ENCODE data around the gene KRT79.

Gene KRT79

DNA sequence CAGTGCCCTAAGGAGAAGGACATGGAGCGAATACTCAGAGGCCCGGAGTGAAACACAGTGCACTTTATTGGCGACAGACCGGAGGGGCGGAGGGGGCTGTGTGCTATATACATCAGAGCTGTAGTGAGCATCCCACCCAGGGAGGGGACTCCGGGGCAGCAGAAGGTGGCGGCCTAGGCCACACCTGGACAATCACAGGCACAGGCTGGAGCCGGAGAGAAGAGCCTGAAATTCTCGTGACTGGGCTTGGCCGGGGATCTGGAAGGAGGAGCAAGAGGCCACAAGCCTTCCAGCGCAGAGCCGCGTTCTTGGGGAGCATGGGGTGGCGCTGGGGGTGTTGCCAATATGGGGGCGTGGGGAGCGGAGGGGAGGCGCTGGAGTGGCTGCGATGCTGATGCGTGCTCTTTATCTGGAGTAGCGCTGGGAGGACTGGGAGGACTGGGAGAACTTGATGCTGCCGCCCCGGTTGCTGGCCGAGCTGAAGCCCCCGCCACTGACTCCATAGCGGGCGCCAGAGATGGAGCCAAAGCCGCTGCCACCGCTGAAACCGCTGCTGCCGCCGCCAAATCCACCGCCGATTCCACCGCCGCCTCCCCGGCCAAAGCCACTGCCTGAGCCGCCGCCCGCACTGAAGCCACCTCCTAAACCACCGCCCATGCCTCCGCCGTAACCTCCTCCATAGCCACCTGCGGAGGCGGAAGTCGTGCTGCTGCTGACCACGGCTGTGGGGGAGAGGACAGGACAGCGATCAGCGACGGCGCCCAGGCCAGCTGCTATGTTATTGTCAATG, 44.3 kb downstream of the KRT79 start:
- no peak for DNase-seq (ENCODE audit: low spot score)

DNA sequence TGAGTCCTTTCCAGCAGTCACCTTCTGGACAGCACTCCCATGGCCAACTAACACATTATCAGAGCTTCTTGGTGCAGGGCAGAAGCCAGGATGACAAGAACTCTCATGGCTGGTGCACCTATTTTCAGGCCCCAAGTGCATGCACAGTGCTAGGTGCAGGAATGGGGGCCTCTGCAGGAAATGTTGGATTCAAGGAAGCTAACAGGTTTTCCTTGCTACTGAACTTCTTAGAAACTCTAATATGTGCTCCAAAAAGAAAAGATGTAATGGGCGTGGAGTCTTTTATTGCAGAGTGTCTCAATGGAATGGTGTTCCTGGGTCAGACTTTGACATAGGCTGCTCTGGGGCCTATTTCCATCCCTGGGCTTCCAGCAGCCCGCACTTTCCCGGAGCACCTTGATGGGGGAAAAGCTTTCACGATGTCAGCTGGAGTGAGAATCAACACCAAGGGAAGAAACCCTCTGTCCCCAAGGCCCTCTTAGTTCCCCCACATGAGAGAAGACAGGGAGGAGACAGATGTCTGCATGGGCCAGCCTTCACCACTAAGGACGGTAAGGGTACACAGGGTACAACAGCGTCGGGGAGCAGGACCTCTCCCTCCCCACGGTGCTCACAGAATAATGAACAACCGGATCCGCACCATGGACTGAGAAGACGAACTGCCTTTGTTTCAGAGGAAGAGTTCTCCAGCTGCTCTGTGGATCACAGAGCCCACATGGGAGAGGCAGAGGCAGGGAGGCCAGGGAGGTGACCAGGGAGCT, 45.1 kb downstream of the KRT79 start:
- DNase-seq (ENCODE audit: low spot score): no peak

DNA sequence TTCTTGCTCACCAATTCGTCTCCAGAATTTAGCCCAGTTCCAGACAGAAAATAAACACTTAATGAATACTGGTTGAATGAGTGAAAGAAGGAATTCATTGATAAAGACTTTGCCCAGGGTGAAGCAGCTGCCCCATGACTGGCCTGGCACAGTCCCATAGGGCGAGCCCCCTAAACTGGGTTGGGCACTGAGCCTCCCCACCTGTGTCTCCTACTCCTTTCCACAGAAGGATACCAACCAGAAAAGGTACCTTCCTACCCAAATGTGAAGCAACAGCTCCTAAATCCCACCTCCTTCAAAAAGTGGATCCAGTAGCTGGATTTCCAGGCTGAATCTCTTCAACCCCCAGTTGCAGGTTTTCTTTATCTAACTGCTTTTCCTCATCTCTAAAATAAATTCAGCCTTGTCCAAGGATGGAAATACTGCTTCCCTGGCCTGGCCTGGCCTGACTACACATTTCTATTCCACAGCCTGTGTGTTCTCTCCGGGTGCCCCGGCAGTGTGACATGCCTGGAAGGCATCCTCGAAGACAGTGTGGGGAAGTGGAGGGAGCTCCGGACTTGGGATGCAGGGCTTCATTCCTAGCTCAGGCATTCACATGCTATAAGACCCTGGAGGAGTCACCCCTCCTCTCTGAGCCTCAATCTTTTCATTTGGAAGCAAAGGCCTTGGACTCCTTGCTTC, 45.8 kb downstream of the KRT79 start:
- no peak for DNase-seq (ENCODE audit: low spot score)

DNA sequence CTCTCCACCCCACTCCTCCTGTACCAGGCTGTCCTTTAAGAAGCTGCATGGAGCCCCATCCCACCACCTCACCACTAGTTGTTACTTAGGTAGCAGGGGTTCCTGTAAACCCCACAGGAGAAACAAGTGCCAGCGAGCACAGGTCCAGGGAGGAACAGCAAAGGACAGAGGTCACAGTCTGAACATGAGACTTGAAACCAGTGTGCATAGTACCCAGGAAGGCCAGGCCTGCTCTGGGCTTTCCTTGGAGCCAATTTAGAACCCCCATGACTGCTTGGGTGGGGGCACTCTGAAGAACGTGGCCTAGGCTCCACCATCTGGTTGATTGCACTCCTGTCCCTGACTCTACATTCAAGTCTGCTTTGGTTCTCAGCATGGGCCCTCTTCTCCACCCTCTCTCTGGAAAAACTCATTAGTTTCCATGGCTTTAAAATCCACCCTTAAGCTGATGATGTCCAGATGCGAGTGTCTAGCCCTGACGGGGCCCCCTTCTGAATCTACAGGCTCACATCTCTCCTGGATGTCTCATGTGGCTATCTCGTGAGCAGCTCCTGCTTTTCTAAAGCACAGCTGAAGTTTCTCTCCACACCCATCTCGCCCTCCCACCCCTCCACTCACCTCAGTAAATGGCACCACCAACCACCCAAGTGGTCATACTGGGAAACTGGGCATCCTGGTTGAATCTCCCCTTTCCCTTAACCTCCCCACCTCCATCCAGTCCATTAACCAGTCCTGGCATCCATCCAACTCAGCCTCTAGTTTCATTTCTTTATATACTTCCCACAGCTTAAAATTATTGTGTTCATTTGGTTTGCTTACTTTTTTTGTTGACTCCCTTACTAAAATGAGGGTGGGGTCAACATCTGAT, 46.6 kb downstream of the KRT79 start:
- no peak for DNase-seq (ENCODE audit: low spot score)

DNA sequence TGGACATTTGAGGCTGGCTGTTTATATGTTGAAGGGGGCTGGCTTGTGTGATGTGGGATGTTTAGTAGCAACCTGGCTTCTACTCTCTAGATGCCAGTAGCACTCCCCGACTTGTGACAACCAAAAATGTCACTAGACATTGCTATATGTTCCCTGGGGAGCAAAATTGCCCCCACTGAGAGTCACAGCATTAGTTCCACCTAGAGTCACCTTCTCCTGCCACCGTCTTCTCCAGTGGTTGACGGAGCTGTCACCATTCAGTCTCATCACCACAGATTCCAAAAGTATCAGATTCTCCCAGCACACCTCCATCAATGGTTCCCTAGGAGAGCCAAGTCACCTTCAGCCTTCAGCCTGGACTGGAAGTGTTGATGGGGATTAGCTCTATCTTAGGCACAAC, 49.2 kb downstream of the KRT79 start:
- DNase-seq (ENCODE audit: low spot score): no peak

DNA sequence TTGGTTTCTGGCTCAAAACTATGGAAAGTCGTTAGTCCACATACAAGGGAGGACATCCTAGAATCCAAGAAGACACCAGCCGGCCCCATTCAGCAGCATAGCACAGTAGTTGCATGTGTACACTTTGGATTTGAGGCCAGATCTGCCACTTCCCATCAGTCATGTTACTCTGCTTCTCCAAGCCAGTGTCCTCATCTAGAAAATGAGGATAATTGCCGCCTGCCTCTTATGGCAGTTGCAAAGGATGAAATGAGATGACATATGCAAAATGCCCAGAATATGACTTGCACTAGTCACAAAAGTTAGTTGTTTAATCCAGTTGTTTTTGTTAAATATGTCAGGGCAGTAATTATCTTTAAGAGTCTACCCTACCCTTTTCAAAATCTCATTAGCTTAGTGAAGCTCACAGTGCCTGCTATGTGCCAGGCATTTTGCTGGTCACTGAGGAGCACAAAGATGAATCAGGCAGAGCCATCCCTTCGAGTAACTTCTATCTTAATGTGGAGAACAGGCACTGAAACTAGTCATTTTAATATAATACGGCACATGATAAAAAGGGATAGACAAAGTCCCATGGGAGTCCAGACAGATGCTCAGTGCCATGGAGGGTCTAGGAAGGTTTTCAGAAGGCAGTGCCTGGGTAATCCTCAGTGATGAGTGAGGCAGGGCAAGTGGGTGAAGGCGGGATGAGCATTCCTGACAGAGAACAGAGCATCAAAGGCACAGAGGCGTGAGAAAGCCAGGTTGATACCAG, 50.4 kb downstream of the KRT79 start:
- no peak for DNase-seq (ENCODE audit: low spot score)

DNA sequence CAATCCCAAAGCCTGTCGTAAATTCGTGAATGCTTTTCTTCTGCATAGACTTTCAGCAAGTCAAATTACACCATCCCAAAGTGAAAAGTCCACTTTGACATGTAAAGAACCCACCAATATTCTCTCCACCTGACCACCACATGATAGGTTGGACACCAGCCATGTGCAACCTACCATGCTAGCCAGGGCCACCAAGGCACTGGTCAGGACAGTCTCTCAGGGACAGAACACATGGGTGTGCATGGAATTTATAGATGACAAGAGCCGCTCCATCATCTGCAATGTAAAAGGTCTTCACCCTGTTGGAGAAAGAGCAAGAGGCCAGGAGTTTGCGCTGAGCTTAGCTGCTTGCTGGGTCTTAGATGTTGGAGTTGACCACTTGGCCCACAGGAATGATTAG, 51.6 kb downstream of the KRT79 start:
- no peak for DNase-seq (ENCODE audit: low spot score)

DNA sequence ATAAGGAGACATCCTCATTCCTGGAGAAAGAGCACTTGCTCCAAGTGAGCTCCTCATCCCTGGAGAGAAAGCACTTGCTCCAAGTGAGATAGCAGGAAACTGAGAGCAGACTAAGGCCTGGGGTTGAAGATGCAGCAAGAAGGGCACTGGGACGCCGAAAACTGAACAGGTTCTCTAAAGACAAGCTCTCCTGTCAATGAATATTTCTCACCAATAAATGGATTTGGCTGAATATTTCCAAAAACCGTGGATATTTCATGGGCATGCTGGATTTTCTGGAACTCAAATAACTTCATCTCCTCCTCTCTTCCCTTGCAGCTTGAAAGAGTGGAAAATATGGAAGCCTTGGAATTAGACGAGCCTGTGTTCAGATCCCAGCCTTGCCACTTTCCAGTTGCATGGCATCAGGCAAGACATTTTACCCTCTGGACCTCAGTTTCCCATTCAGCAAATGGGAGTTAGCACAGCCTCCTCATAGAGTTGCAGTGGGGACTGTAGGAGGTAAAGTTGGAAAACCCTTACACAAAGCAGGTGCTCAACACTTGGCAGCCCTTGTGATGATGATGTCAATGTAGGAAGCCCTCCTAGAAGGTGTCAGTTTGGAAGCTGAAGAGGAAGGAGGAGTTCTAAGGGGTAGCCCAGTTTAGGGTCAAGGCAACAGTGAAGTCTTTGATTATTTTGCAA, 52.6 kb downstream of the KRT79 start:
- DNase-seq (ENCODE audit: low spot score): no peak

DNA sequence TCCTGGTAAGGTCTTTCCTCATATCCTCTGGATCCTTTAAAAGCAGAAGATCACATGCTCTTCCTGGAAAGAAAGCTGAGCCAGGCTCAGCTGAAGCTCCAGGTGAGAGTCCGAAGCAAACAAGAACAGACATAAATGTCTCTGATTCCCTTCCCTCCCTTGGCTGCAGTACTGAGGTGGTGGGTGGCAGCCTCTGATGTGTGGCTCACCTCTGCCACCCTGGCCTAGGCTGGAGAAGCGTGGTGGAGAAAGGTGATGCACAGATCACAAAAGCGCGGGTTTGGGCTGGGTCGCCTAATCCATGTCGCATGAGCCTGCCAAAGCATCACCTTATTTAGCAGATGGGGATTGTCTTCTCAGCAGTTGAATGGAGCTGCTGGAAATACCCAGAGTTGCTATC, 54.2 kb downstream of the KRT79 start:
- DNase-seq (ENCODE audit: low spot score): no peak

DNA sequence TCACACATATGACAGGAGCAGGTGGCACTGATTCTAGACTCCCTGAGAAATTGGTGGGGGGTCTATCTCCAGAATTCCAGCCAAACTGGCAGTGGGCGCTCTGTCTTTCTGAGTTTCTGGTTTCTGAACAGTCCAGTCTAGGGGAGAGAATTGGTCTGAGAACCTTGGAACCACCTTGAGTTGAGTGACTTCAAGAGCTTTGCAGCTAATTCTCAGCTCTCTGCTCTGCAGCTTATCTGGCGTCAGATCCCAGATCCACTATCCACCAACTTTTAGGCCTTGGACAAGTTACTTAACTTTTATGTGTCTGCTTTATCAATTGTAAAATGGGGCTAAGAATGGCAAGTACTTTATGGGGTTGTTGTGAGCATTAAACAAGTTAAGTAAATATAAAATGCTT, 55.3 kb downstream of the KRT79 start:
- DNase-seq (ENCODE audit: low spot score): no peak

DNA sequence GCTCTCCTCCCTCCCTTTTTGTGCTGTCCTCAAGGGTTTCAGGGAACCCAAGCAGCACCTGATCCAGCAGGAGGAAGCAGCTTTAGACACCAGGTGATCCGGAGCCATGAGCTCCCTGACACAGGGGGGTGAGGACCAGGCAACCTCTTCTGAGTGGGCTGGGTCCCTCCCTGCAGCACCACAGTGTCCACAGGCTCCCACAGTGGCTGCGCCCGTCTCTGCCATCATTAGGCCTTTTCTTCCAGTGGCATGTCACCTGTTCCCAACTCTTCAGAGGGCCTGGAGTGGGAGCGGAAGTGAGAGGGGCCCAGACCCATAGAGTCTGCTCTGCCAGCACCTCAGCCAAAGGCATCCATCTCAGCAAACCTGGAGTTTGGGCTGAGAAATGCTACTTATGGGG, 56.5 kb downstream of the KRT79 start:
- DNase-seq (ENCODE audit: low spot score): no peak

DNA sequence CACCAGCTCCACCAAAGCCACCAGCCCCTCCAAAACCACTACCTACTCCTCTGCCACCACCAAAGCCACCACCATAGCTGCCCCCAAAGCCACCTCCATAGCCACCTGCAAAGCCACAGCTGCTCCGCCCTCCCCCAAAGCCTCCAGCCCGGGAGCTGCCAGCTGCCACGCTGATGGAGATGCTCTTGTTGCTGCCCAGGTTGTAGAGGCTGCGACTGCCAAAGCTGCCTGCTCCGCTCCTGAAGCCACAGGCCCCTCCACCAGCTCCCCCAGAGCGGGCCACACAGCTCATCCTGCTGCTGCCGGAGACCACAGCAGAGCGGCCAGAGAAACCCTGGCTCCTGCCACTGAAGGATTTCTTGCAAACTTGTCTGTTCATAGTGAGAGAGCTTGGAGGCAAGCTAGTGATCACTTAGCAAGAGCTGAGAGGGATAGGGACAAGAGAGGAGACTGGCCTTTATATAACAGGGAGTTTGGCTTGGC, 57.2 kb downstream of the KRT79 start, which contains the start of gene KRT76:
Gene KRT76 (minus strand): TSS at position 433 of the 483 bp plus-strand sequence. CDS start 54 bp downstream, at position 379.
- DNase-seq (ENCODE audit: low spot score): no peak

DNA sequence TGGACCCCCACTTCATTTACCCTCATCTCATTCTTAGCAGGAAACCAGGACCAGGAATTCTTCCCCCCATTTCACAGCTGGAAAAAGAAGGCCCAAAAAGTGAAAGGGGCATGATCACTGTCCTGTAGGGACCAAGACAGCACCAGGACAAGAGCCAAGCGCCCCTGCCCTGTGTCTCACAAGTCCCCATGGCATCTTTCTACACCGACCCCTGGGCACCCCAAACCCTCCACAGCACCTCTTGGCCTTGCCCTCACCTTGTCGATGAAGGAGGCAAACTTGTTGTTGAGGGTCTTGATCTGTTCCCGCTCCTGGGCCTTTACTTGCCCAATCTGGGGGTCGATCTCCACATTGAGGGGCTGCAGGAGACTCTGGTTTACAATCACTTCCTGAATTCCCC, 57.7 kb downstream of the KRT79 start:
- no peak for DNase-seq (ENCODE audit: low spot score)

DNA sequence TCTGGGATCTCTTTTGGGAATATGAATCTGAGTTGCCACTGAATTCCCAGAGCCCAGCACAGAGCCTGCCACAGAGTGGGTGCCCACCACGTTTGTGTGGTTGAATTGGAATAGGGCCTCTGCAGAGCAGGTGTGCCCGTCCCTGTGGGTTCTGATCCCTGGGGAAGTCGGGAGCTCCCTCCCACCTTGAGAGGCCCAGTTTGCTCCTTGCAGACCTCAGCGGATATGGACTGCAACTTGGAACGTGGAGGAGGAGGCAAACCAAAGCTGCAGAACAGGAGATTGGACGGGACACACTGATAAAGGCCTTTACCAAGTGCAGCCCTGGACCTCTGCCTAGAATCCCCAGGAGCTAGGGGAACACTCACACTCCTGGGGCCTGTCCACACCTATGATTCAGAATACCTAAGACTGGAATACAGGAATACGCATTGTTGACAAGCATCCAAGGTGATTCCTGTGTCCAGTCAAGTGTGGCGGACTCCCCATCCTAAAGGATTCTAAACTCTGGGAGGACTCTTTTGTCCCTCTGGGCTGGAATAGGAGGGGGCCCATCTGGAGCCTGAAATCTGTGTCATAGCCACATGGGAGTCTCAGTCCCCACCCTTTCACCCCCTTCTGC, 59.4 kb downstream of the KRT79 start:
- no peak for DNase-seq (ENCODE audit: low spot score)

DNA sequence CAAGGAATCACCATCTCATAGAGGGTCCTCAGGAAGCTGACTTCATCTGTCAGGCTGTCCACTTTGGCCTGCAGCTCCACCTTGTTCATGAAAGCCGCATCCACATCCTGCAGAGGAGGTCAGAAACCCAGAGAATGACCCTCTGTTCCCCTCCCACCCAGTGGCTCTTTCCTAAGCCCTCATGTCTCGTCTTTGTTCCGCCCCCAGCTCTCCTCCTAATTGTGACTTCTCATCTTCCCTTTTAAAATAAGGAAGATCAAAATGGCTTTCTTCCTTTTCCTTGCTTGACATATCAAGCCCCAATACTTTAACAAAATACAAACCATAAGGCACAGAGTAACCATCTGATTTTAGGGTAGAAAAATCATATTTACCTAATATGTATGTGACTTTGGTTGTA, 61.3 kb downstream of the KRT79 start:
- no peak for DNase-seq (ENCODE audit: low spot score)

DNA sequence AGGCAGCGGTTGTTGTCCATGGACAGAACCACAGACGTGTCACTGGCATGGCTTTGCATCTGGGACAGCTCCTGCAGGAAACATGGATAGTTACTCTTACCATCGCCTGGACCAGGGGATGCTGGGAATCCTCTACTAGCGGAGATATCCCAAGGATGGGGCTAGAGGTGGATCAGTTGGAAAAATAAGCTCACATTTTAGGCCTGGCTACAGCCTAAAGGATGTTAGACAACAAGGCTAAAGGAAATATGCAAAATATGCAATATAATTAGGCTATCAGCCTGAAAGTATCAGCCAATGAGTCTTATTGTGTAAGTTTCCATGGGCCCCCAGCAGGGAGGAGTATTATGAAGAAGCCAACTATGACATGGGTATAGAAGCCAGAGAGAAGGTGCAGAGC, 61.9 kb downstream of the KRT79 start:
- DNase-seq (ENCODE audit: low spot score): no peak

DNA sequence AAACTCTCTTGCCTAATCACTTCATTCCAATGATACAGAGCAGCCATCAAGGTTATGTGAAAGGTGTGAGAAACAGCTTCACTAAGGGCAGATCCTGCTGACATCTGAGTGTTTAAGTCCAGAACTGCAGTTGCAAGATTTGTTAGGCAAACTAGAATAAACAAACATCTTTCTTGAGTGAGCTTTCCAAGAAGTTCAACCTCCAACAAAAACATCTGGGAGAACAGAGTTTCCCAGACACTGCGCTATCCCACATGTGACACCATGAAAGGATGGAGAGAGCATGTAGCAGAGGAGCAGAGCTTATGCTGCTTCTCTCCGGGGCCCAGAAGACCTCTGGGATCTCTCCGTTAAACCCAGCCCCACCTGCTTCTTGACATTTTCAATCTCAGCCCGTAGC, 62.6 kb downstream of the KRT79 start:
- no peak for DNase-seq (ENCODE audit: low spot score)

Measured in CD4-positive, alpha-beta T cell treated with Interleukin-2 at 100 ng/mL for 4 hours (primary cell).